HEK293T (cell line): ENCODE measurements around the gene NR4A1.

Experiments
- CTCF ChIA-PET: fragments of 350-600 bp; formaldehyde crosslinking; extraction: SDS; loops from one replicate; lab custom pipeline; 2021; ENCODE audit warnings: antibody characterized with exemption, inconsistent platforms; lab: Yijun Ruan, JAX
- POLR2A ChIA-PET: fragments of 350-600 bp; formaldehyde crosslinking; extraction: SDS; loops from one replicate; lab custom pipeline; 2020; ENCODE audit warnings: antibody characterized with exemption, inconsistent platforms; lab: Yijun Ruan, JAX
- DNase-seq: peaks from one replicate; pipeline ENCODE4 v3.0.0; 2012; ENCODE audit warnings: mixed read lengths; ENCODE audit errors: extremely low spot score
- ARNT ChIP-seq: fragments of 450-650 bp; IDR thresholded peaks from 2 replicates; pipeline ENCODE4 v1.6.1; 2017; ENCODE audit warnings: mild to moderate bottlenecking
- BHLHE40 ChIP-seq: fragments of 450-650 bp; IDR thresholded peaks from 2 replicates; pipeline ENCODE4 v1.6.1; 2016; ENCODE audit warnings: mild to moderate bottlenecking, moderate library complexity, borderline replicate concordance
- CTBP1 ChIP-seq: fragments of 450-650 bp; IDR thresholded peaks from 2 replicates; pipeline ENCODE4 v1.6.1; 2016; ENCODE audit warnings: borderline replicate concordance
- ELF4 ChIP-seq: fragments of 450-650 bp; IDR thresholded peaks from 2 replicates; pipeline ENCODE4 v1.6.1; 2017; ENCODE audit warnings: antibody characterized with exemption
- FOXA1 ChIP-seq: fragments of 450-650 bp; IDR thresholded peaks from 2 replicates; pipeline ENCODE4 v1.6.1; 2016; ENCODE audit warnings: mild to moderate bottlenecking
- FOXK2 ChIP-seq: fragments of 450-650 bp; IDR thresholded peaks from 2 replicates; pipeline ENCODE4 v1.6.1; 2016; ENCODE audit warnings: mild to moderate bottlenecking
- FOXM1 ChIP-seq: fragments of 450-650 bp; IDR thresholded peaks from 2 replicates; pipeline ENCODE4 v1.6.1; 2017; ENCODE audit warnings: mild to moderate bottlenecking, borderline replicate concordance
- HDGF ChIP-seq: fragments of 450-650 bp; IDR thresholded peaks from 2 replicates; pipeline ENCODE4 v1.6.1; 2017; ENCODE audit warnings: antibody characterized with exemption, borderline replicate concordance
- L3MBTL2 ChIP-seq: fragments of 450-650 bp; conservative IDR thresholded peaks from 2 replicates; pipeline ENCODE4 v1.6.1; 2016; ENCODE audit warnings: mild to moderate bottlenecking
- LEF1 ChIP-seq: fragments of 450-650 bp; IDR thresholded peaks from 2 replicates; pipeline ENCODE4 v1.6.1; 2017; ENCODE audit warnings: mild to moderate bottlenecking, borderline replicate concordance
- NFRKB ChIP-seq: fragments of 450-650 bp; IDR thresholded peaks from 2 replicates; pipeline ENCODE4 v1.6.1; 2016; ENCODE audit warnings: mild to moderate bottlenecking, moderate library complexity
- PKNOX1 ChIP-seq: fragments of 450-650 bp; IDR thresholded peaks from 2 replicates; pipeline ENCODE4 v1.6.1; 2016
- SP1 ChIP-seq: fragments of 450-650 bp; IDR thresholded peaks from 2 replicates; pipeline ENCODE4 v1.6.1; 2017
- SUZ12 ChIP-seq: fragments of 450-650 bp; IDR thresholded peaks from 2 replicates; pipeline ENCODE4 v1.6.1; 2016; ENCODE audit warnings: mild to moderate bottlenecking
- TARDBP ChIP-seq: fragments of 450-650 bp; IDR thresholded peaks from 2 replicates; pipeline ENCODE4 v1.6.1; 2016
- ZNF384 ChIP-seq: fragments of 450-650 bp; IDR thresholded peaks from 2 replicates; pipeline ENCODE4 v1.6.1; 2016

The NR4A1 gene

GRCh38 chr12:52043386-52044212 is 7.6 kb upstream of the NR4A1 start:
- TF ChIP-seq SUZ12 (no peak), ELF4 (no peak), FOXM1 (no peak), L3MBTL2 (no peak), ARNT (no peak), ZNF384 (no peak)
- ChIA-PET POLR2A (no interaction called here), CTCF (interaction anchor here (1.0 kb wide), 1 partner anchor 18 kb away, joined by 6 read pairs; no protein-coding TSS in a partner anchor)
- DNase-seq = no peak

- ChIA-PET CTCF (interaction anchor here (1.0 kb wide), 1 partner anchor 19 kb away, joined by 6 read pairs; no protein-coding TSS in a partner anchor), POLR2A (interaction anchor here (1.2 kb wide), 1 partner anchor 19 kb away, joined by 3 read pairs; no protein-coding TSS in a partner anchor)
- no peak for TF ChIP-seq SP1
- no peak for TF ChIP-seq NFRKB
- TF ChIP-seq CTBP1 = no peak
- no peak for TF ChIP-seq ZNF384
- no peak for DNase-seq
Measured at GRCh38 chr12:52044292-52044983, 6.8 kb upstream of the NR4A1 start.

- POLR2A ChIA-PET = interaction anchor here (1.2 kb wide), 1 partner anchor 21 kb away, joined by 3 read pairs; no protein-coding TSS in a partner anchor
- CTCF ChIA-PET = no interaction called here
- no peak for DNase-seq
- TF ChIP-seq HDGF (no peak), SUZ12 (no peak), FOXM1 (no peak), TARDBP (no peak), ARNT (no peak), NFRKB (no peak), FOXK2 (no peak), BHLHE40 (no peak), ZNF384 (no peak), L3MBTL2 (no peak), SP1 (no peak)
Measured at GRCh38 chr12:52045794-52046199, 5.4 kb upstream of the NR4A1 start.

- ChIA-PET CTCF (interaction anchor here (1.2 kb wide), 1 partner anchor 22 kb away, joined by 3 read pairs; no protein-coding TSS in a partner anchor), POLR2A (interaction anchor here (1.4 to 1.7 kb wide), 2 partner anchors 9 to 14 kb away, joined by 3 to 8 read pairs; no protein-coding TSS in a partner anchor)
- DNase-seq = no peak
- TF ChIP-seq ELF4 (no peak), FOXM1 (no peak)
Measured at GRCh38 chr12:52046859-52047258, 4.4 kb upstream of the NR4A1 start.

GRCh38 chr12:52049286-52049685 is 2.0 kb upstream of the NR4A1 start:
- ChIA-PET CTCF (interaction anchor here (1.5 kb wide), 1 partner anchor 24 kb away, joined by 3 read pairs; no protein-coding TSS in a partner anchor), POLR2A (no interaction called here)
- no peak for DNase-seq
- TF ChIP-seq ARNT (no peak), FOXK2 (no peak), CTBP1 (no peak), SUZ12 (no peak), PKNOX1 (no peak), SP1 (no peak), LEF1 (no peak), NFRKB (no peak), L3MBTL2 (no peak)

- no peak for DNase-seq
- ChIA-PET CTCF (no interaction called here), POLR2A (no interaction called here)
- no peak for TF ChIP-seq SUZ12
- no peak for TF ChIP-seq BHLHE40
- no peak for TF ChIP-seq SP1
- no peak for TF ChIP-seq PKNOX1
- TF ChIP-seq FOXK2 = no peak
- no peak for TF ChIP-seq NFRKB
- TF ChIP-seq HDGF = no peak
- no peak for TF ChIP-seq ZNF384
- no peak for TF ChIP-seq LEF1
- no peak for TF ChIP-seq ARNT
- no peak for TF ChIP-seq L3MBTL2
Measured at GRCh38 chr12:52049688-52050087, 1.6 kb upstream of the NR4A1 start.

- TF ChIP-seq HDGF = no peak
- no peak for TF ChIP-seq TARDBP
- TF ChIP-seq LEF1 = no peak
- no peak for TF ChIP-seq CTBP1
- TF ChIP-seq L3MBTL2 = no peak
- TF ChIP-seq ZNF384 = no peak
- no peak for TF ChIP-seq NFRKB
- TF ChIP-seq FOXM1 = no peak
- no peak for TF ChIP-seq ELF4
- no peak for TF ChIP-seq PKNOX1
- TF ChIP-seq ARNT = no peak
- no peak for TF ChIP-seq SP1
- TF ChIP-seq FOXA1 = no peak
- TF ChIP-seq FOXK2 = no peak
- TF ChIP-seq BHLHE40 = no peak
- TF ChIP-seq SUZ12 = no peak
- POLR2A ChIA-PET = interaction anchor here (2.0 to 2.1 kb wide), 2 partner anchors 20 to 25 kb away, joined by 8 to 9 read pairs; partner anchors contain the start of gene ATG101
- CTCF ChIA-PET = interaction anchor here (1.1 kb wide), 2 partner anchors 21 to 26 kb away, joined by 3 read pairs; no protein-coding TSS in a partner anchor
- no peak for DNase-seq
Measured at GRCh38 chr12:52050116-52050757, 1.0 kb upstream of the NR4A1 start.
